Testis (tissue), 3 donors: Measurements from ENCODE around the gene DGKH. TPM values are rescaled to one million over a fixed set of nuclear protein-coding genes. Genes with fewer than 3 reads are reported as not detected.
"Not testable (repeated sequence)": the region's sequence is repeated elsewhere in the genome, so short reads cannot be mapped to it uniquely, and the experiment has no call there.

Experiments
- DNase-seq: peaks from one replicate; pipeline ENCODE4 v3.0.0-alpha.2; 2019
- H3K27ac ChIP-seq, 2 donors: fragments of 200-600 bp; sonication (generic); one replicate each; pipeline ENCODE4 v1.5.1; 2019
- H3K27me3 ChIP-seq: fragments of 200-600 bp; sonication (generic); one replicate; pipeline ENCODE4 v1.5.1; 2019
- H3K36me3 ChIP-seq: fragments of 200-600 bp; sonication (generic); one replicate; pipeline ENCODE4 v1.5.1; 2017; ENCODE audit warnings: low read depth; ENCODE audit errors: missing control alignments
- H3K4me1 ChIP-seq: fragments of 200-600 bp; sonication (generic); one replicate; pipeline ENCODE4 v1.5.1; 2019
- H3K4me3 ChIP-seq, 2 donors: fragments of 200-600 bp; sonication (generic); one replicate each; pipeline ENCODE4 v1.5.1; 2017 to 2019
- H3K9me3 ChIP-seq: fragments of 200-600 bp; sonication (generic); one replicate; pipeline ENCODE4 v1.5.1; 2017
- POLR2A ChIP-seq: fragments of 450-650 bp; IDR thresholded peaks from one replicate; pipeline ENCODE4 v1.6.1; 2017; ENCODE audit warnings: antibody characterized with exemption, mild to moderate bottlenecking, moderate library complexity
- WGBS, 2 donors: methylation state at CpG; one replicate each; pipeline ENCODE4 v1.1.5; 2018; 5-methylcytosine and 5-hydroxymethylcytosine counted together
- intact Hi-C: fragments of 100-400 bp; cut with DNase I; formaldehyde crosslinking; loops from one replicate; pipeline ENCODE4 v1.15.1; 2023; ENCODE audit warnings: low total_unique reads
- polyA plus RNA-seq: library from polyadenylated mRNA; stranded (reverse); fragments of 350-450 nt; fragmentation: Illumina TruSeq; extraction: RNeasy Lipid Tissue Mini Kit (QIAGEN cat#74804); gene quantifications from one replicate; pipeline ENCODE4 v1.2.3, GENCODE V29; 2014; ENCODE audit warnings: low read depth, low replicate concordance; ENCODE audit not compliant: insufficient read depth
- total RNA-seq, 2 donors: library from RNA; depleted of rRNA; stranded (reverse); fragments of >200 nt; gene quantifications; one replicate each; pipeline ENCODE4 v1.2.3, GENCODE V29; 2016
- TF ChIP-seq, protein P1 (sequence below), 3 experiments: fragments of 450-650 bp in 2 of 3; fragments of 200-600 bp in 1 of 3; sonication (generic) in 1 of 3; IDR thresholded peaks; one replicate each; pipeline ENCODE4 v1.5.1; 2016 to 2019; ENCODE audit warnings: antibody characterized with exemption in 3 of 3, mild to moderate bottlenecking in 2 of 3, moderate library complexity in 1 of 3

DGKH gene
- total and polyA plus RNA-seq, 3 donors from 2014 or later: 6.3 to 11.5 (median 9.8) TPM

DNA sequence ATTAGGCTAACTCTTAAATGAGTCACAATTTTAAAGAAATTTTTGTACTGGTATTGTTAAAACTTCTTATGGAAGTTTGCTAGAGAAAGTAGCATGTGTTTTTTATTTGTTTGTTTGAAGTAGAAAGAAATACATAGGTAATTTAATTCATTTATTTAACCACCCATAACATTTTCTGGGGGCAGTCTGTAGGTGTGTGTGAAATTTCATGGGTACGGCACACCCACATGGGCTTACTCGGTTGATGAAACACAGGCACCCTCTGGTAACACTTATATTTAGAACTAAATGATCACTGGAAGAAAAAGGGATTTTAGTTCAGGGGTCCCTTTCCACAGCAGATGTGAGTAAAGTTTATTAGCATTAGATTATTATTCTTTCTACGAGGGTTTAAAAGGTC, 88.1 kb downstream of the DGKH start:
- intact Hi-C loops: no loop called here
- Histone ChIP-seq H3K27me3 (no peaks in the 10 kb centered on the region), H3K4me3 (no peak overlapping the region), H3K4me1 (no peaks in the 10 kb centered on the region), H3K36me3 (no peaks in the 10 kb centered on the region), H3K27ac (no peak overlapping the region), H3K9me3 (no peaks in the 10 kb centered on the region)
- WGBS, 2 donors: 68 to 69% methylated on average over 3 of the region's 3 CpGs
- DNase-seq: no peak
- no peak for TF ChIP-seq POLR2A
- TF ChIP-seq, protein P1, sequence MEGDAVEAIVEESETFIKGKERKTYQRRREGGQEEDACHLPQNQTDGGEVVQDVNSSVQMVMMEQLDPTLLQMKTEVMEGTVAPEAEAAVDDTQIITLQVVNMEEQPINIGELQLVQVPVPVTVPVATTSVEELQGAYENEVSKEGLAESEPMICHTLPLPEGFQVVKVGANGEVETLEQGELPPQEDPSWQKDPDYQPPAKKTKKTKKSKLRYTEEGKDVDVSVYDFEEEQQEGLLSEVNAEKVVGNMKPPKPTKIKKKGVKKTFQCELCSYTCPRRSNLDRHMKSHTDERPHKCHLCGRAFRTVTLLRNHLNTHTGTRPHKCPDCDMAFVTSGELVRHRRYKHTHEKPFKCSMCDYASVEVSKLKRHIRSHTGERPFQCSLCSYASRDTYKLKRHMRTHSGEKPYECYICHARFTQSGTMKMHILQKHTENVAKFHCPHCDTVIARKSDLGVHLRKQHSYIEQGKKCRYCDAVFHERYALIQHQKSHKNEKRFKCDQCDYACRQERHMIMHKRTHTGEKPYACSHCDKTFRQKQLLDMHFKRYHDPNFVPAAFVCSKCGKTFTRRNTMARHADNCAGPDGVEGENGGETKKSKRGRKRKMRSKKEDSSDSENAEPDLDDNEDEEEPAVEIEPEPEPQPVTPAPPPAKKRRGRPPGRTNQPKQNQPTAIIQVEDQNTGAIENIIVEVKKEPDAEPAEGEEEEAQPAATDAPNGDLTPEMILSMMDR (IDR thresholded peaks at IDR 0.05): no peak

DNA sequence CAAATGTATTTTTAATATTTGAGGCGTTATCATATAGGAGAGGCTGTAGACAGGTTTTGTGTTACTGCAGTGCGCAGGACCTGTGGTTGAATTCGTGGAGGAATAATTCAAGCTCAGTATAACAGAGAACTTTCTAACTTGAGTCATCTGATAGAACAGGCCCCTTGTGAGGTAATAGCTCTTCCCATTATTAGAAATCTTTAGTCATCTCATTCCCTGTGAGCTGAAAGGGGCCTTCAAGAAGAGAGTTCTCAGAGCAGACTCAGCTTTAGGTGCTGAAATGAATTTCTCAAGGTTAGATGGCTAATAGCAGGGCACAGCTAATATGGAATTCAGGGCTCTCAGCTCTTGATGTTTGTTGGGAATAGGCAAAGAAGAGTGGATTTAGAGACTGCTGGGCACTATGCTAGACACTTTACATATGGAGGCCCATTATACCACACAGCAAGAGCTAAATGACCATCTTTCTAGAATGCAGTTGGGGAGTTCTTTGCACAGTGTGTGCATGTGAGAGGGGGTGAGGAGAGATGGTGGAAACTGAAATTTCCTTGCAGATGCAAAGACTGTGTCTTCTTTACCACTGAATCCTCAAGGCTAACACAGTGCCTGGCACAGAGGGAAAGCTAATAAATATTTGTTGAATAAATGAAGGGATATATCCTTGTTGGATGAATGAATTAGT, 89.5 kb downstream of the DGKH start:
- H3K4me1 ChIP-seq: no peaks in the 10 kb centered on the region
- no peak overlapping the region for H3K4me3 ChIP-seq
- H3K27me3 ChIP-seq: no peaks in the 10 kb centered on the region
- WGBS, 2 donors: 94 to 96% methylated on average over 3 of the region's 3 CpGs
- no peak for TF ChIP-seq POLR2A
- TF ChIP-seq, protein P1 (IDR thresholded peaks at IDR 0.05): no peak
- no peaks in the 10 kb centered on the region for H3K36me3 ChIP-seq
- intact Hi-C loops: no loop called here
- H3K27ac ChIP-seq: no peak overlapping the region
- no peak for DNase-seq
- no peaks in the 10 kb centered on the region for H3K9me3 ChIP-seq

DNA sequence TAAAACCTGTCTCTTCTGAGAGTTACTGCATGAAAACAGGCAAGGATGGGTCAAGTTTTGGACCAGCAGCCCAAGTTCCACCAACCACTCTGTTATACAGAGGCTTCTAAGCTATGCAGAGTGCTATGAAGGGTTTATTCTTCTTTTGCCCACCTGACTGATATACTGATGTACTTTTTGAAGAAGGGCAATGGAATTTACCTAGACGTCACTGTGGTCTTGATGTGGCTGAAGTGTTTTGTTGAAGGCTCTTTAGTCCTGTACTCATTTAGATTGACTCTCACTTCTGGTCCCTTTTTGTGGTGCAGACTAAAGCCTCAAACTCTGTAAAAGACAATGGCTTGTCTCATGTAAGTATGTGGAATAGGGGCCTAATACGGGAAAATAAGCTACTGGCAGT, 92.0 kb downstream of the DGKH start:
- Histone ChIP-seq H3K4me3 (no peak overlapping the region), H3K9me3 (no peaks in the 10 kb centered on the region), H3K36me3 (no peaks in the 10 kb centered on the region), H3K27ac (no peak overlapping the region), H3K27me3 (no peaks in the 10 kb centered on the region), H3K4me1 (no peaks in the 10 kb centered on the region)
- TF ChIP-seq, protein P1 (IDR thresholded peaks at IDR 0.05): no peak
- no peak for TF ChIP-seq POLR2A
- no peak for DNase-seq
- WGBS, 2 donors: 66 to 73% methylated on average over 2 of the region's 2 CpGs
- intact Hi-C loops: no loop called here

DNA sequence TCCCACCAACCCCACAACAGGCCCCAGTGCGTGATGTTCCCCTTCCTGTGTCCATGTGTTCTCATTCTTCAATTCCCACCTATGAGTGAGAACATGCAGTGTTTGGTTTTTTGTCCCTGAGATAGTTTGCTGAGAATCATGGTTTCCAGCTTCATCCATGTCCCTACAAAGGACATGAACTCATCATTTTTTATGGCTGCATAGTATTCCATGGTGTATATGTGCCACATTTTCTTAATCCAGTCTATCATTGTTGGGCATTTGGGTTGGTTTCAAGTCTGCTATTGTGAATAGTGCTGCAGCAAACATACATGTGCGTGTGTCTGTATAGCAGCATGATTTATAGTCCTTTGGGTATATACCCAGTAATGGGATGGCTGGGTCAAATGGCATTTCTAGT, 92.6 kb downstream of the DGKH start:
- WGBS, 2 donors: 93 to 98% methylated on average over 2 of the region's 2 CpGs
- H3K27ac ChIP-seq, H3K4me3 ChIP-seq, H3K27me3 ChIP-seq, intact Hi-C loops, H3K4me1 ChIP-seq, H3K36me3 ChIP-seq, H3K9me3 ChIP-seq, DNase-seq: not testable (repeated sequence)

DNA sequence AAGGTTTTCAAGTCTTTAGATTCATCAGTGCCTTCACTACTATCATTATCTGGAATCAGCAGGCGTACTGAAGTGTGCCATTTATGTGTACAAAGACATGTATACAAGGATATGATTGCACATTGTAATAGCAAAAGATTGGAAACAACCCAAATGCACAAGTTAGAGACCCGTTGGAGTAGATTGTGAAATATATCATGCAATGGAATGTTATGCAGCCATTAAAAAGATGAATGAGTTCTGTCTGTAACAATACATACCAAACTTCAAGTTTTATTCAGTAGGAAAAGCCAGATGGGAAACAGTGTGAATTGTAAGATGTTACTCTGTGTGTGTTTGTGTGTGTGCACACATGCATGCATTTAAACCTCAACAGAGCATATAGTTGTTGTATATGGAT, 97.9 kb downstream of the DGKH start:
- Histone ChIP-seq H3K36me3 (no peaks in the 10 kb centered on the region), H3K4me3 (no peak overlapping the region), H3K27ac (no peak overlapping the region), H3K9me3 (no peaks in the 10 kb centered on the region), H3K4me1 (no peaks in the 10 kb centered on the region), H3K27me3 (no peaks in the 10 kb centered on the region)
- intact Hi-C loops: no loop called here
- 84 to 95% methylated on average over 2 of the region's 2 CpGs for WGBS, 2 donors
- TF ChIP-seq POLR2A: no peak
- TF ChIP-seq, protein P1 (IDR thresholded peaks at IDR 0.05): no peak
- no peak for DNase-seq
